Right atrium auricular region (tissue), 2 donors: Measurements from ENCODE around the gene SIGLEC12. TPM values are rescaled to one million over a fixed set of nuclear protein-coding genes. Genes with fewer than 3 reads are reported as not detected.

ENCODE experiments used
- DNase-seq: peaks from one replicate; pipeline ENCODE4 v3.0.0-alpha.2; 2019; ENCODE audit warnings: low spot score
- H3K27ac ChIP-seq, 2 donors: fragments of 200-600 bp; sonication (generic); 1 replicate in 1 of 2; 2 replicates in 1 of 2; pipeline ENCODE4 v1.5.1; 2016 to 2019
- H3K27me3 ChIP-seq, 2 donors: fragments of 200-600 bp; sonication (generic); one replicate each; pipeline versions ENCODE4 v1.5.1 to v1.6.0; 2017 to 2019
- H3K36me3 ChIP-seq: fragments of 200-600 bp; sonication (generic); one replicate; pipeline ENCODE4 v1.5.1; 2016
- H3K4me1 ChIP-seq, 2 donors: fragments of 200-600 bp; sonication (generic); one replicate each; pipeline versions ENCODE4 v1.5.1 to v1.6.0; 2017 to 2019
- H3K4me3 ChIP-seq, 2 donors: fragments of 200-600 bp; sonication (generic); 1 replicate in 1 of 2; 2 replicates in 1 of 2; pipeline ENCODE4 v1.5.1; 2017 to 2019; ENCODE audit warnings: mild to moderate bottlenecking in 1 of 2, moderate library complexity in 1 of 2
- H3K9me3 ChIP-seq, 2 donors: fragments of 200-600 bp; sonication (generic); one replicate each; pipeline ENCODE4 v1.5.1; 2019
- total RNA-seq, 2 donors: library from RNA; depleted of rRNA; stranded (reverse); fragments of >200 nt; gene quantifications; one replicate each; pipeline ENCODE4 v1.1.0, GENCODE V29; 2016
- TF ChIP-seq, protein P1 (sequence below), 2 donors: fragments of 200-600 bp; sonication (generic); IDR thresholded peaks; one replicate each; pipeline ENCODE4 v1.5.1; 2019; ENCODE audit warnings: antibody characterized with exemption in 2 of 2

The SIGLEC12 gene
- total RNA-seq, 2 donors from 2014 or later, result not detected

- no peaks in the 10 kb centered on the region for H3K36me3 ChIP-seq
- H3K27ac ChIP-seq, result no peak overlapping the region
- no peaks in the 10 kb centered on the region for H3K4me1 ChIP-seq
- no peaks in the 10 kb centered on the region for H3K27me3 ChIP-seq
- no peak overlapping the region for H3K4me3 ChIP-seq
- TF ChIP-seq, protein P1, sequence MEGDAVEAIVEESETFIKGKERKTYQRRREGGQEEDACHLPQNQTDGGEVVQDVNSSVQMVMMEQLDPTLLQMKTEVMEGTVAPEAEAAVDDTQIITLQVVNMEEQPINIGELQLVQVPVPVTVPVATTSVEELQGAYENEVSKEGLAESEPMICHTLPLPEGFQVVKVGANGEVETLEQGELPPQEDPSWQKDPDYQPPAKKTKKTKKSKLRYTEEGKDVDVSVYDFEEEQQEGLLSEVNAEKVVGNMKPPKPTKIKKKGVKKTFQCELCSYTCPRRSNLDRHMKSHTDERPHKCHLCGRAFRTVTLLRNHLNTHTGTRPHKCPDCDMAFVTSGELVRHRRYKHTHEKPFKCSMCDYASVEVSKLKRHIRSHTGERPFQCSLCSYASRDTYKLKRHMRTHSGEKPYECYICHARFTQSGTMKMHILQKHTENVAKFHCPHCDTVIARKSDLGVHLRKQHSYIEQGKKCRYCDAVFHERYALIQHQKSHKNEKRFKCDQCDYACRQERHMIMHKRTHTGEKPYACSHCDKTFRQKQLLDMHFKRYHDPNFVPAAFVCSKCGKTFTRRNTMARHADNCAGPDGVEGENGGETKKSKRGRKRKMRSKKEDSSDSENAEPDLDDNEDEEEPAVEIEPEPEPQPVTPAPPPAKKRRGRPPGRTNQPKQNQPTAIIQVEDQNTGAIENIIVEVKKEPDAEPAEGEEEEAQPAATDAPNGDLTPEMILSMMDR (IDR thresholded peaks at IDR 0.05), result no peak
- no peaks in the 10 kb centered on the region for H3K9me3 ChIP-seq
- no peak for DNase-seq
These were observed 15.5 kb downstream of the SIGLEC12 start for GRCh38 chr19:51485960-51486660.

DNA sequence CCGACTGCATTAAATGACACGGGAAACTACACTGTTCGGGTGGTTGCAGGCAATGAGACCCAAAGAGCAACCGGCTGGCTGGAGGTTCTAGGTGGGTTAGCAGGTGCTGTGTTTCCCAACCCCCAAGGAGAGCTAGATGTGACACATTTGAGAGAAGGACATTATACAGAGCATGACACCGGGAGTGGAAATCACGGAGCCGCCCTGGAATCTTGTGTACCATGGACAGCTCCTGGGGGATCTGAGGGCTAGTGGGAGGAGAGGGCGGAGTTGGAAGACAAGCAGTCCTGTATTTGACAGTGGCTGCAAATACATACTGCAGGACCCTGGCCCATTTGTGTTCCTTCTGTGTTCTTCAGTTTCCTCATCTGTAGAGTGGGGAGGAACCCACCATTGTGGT lies 21.0 kb downstream of the SIGLEC12 start:
- no peaks in the 10 kb centered on the region for H3K36me3 ChIP-seq
- no peak overlapping the region for H3K4me3 ChIP-seq
- H3K27ac ChIP-seq, result no peak overlapping the region
- no peaks in the 10 kb centered on the region for H3K4me1 ChIP-seq
- TF ChIP-seq, protein P1 (IDR thresholded peaks at IDR 0.05), result no peak
- no peaks in the 10 kb centered on the region for H3K9me3 ChIP-seq
- no peak for DNase-seq
- no peaks in the 10 kb centered on the region for H3K27me3 ChIP-seq

GRCh38 chr19:51479531-51480331 lies 21.9 kb downstream of the SIGLEC12 start:
- no peak overlapping the region for H3K27ac ChIP-seq
- H3K9me3 ChIP-seq, result no peaks in the 10 kb centered on the region
- TF ChIP-seq, protein P1 (IDR thresholded peaks at IDR 0.05), result no peak
- no peaks in the 10 kb centered on the region for H3K36me3 ChIP-seq
- H3K4me3 ChIP-seq, result no peak overlapping the region
- H3K4me1 ChIP-seq, result no peaks in the 10 kb centered on the region
- DNase-seq, result no peak
- no peaks in the 10 kb centered on the region for H3K27me3 ChIP-seq

DNA sequence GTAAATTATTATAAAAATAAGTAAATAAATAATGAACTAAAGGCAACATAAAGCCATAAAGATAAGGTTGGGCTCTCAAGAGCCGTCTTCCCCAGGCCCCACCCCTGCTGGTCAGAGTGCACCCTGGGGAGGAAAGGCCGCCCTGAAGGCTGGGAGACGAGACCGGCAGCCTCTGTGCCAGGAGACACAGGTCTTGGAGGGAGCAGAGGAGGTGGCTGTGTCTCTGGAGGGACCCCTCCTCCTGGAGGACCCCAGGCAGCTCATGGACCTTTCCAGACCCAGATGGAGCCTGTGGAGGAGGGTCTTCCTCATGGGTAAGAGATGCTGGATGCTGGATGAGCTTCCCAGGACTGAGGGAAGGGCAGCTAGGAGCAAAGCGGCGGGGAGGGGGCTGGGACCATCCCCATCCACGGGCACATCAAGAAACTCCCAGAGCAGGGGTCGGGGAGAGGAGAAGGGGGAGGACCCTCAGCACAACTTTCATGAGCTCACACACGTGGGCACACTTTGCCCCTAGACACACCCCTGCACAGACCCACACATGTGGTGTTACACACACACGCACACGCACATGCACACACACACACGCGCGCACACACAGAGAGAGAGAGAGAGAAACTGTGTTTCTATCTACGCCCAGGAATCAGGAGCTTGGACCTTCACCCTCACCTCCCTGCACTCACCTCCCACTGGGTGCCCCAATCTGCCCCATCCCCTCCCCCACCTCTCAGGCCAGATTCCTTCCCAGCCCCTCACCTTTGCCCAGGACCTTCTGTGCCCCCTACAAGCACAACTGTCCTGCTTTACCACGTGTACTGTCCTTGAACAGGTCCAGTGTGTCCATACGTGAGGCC lies 23.0 kb downstream of the SIGLEC12 start, which contains the start of gene CEACAM18:
Gene CEACAM18, plus strand, starts transcription at position 159 of the 854 bp plus-strand sequence.
- Histone ChIP-seq H3K27me3 (no peaks in the 10 kb centered on the region), H3K27ac (no peak within 1 kb of the TSS), H3K4me3 (no peak within 1 kb of the TSS), H3K4me1 (no peaks in the 10 kb centered on the region), H3K36me3 (no peaks in the 10 kb centered on the region), H3K9me3 (no peaks in the 10 kb centered on the region)
- TF ChIP-seq, protein P1 (IDR thresholded peaks at IDR 0.05), result no peak
- DNase-seq, result no peak

DNA sequence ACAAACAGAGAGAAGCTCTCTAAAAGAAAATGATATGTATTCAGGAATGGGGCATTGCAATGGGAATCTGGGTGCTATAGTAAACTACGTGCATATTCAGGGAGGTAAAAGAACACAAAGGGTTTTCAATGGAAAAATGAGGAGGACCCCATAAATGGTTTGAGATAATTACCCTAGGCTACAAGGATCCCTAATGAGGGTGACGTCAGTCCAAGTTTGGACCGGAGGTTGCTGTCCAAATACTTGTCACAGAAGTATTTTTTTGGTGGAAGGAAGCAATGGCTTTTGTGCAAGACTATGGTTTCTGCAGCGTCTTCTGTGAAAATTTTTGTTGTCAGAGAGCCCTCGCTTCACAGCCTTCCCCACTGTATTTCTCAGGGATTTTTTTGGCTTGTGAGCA lies 24.3 kb downstream of the SIGLEC12 start:
- Histone ChIP-seq H3K4me3 (no peak overlapping the region), H3K36me3 (no peaks in the 10 kb centered on the region), H3K4me1 (no peaks in the 10 kb centered on the region), H3K27ac (no peak overlapping the region), H3K27me3 (no peaks in the 10 kb centered on the region), H3K9me3 (no peaks in the 10 kb centered on the region)
- TF ChIP-seq, protein P1 (IDR thresholded peaks at IDR 0.05), result no peak
- DNase-seq, result no peak
